Fibroblast of lung (primary cell): ENCODE data around the gene AP3D1. TPM values are rescaled to one million over a fixed set of nuclear protein-coding genes. Genes with fewer than 3 reads are reported as not detected.

Experiments used
- DNase-seq, 2 donors: peaks; one replicate each; pipeline versions ENCODE4 v3.0.0 to v3.0.0-alpha.2; 2010; ENCODE audit warnings: low read depth in 2 of 2
- H2AFZ ChIP-seq: 2 replicates; pipeline ENCODE4 v1.5.1; 2012; ENCODE audit warnings: low read length, control low read depth, inconsistent platforms
- H3K27ac ChIP-seq: 2 replicates; pipeline ENCODE4 v1.5.1; 2011; ENCODE audit warnings: low read length, control low read depth; ENCODE audit not compliant: insufficient read depth
- H3K27me3 ChIP-seq: 2 replicates; pipeline ENCODE4 v1.5.1; 2011; ENCODE audit warnings: mild to moderate bottlenecking, low read length; ENCODE audit not compliant: control insufficient read depth, insufficient read depth
- H3K36me3 ChIP-seq: 2 replicates; pipeline ENCODE4 v1.5.1; 2011; ENCODE audit warnings: low read length; ENCODE audit not compliant: control insufficient read depth, insufficient read depth
- H3K4me1 ChIP-seq: 2 replicates; pipeline ENCODE4 v1.5.1; 2011; ENCODE audit warnings: low read length; ENCODE audit not compliant: control insufficient read depth, insufficient read depth; ENCODE audit errors: extremely low read depth
- H3K4me2 ChIP-seq: 2 replicates; pipeline ENCODE4 v1.5.1; 2011; ENCODE audit warnings: low read length, control low read depth; ENCODE audit not compliant: insufficient read depth; ENCODE audit errors: extremely low read depth
- H3K4me3 ChIP-seq, 4 experiments: fragments of 200-600 bp in 1 of 4; sonication (generic) in 1 of 4; replicated peaks in 1 of 4; 2 replicates each; pipeline ENCODE4 v1.5.1; 2011 to 2016; ENCODE audit warnings: low read length in 4 of 4, low read depth in 3 of 4, mild to moderate bottlenecking in 3 of 4, control low read depth in 2 of 4, inconsistent platforms in 1 of 4, mixed read lengths in 1 of 4; ENCODE audit not compliant: insufficient read depth in 1 of 4; ENCODE audit errors: control extremely low read depth in 1 of 4
- H3K79me2 ChIP-seq: 2 replicates; pipeline ENCODE4 v1.5.1; 2012; ENCODE audit warnings: mild to moderate bottlenecking, low read length, inconsistent platforms; ENCODE audit not compliant: control insufficient read depth, insufficient read depth
- H3K9ac ChIP-seq: 2 replicates; pipeline ENCODE4 v1.5.1; 2011; ENCODE audit warnings: mild to moderate bottlenecking, low read length, control low read depth; ENCODE audit not compliant: insufficient read depth
- H3K9me3 ChIP-seq: 2 replicates; pipeline ENCODE4 v1.5.1; 2012; ENCODE audit warnings: low read depth, low read length; ENCODE audit not compliant: control insufficient read depth, insufficient read depth
- H4K20me1 ChIP-seq: 2 replicates; pipeline ENCODE4 v1.5.1; 2011; ENCODE audit warnings: low read length; ENCODE audit not compliant: control insufficient read depth, insufficient read depth; ENCODE audit errors: extremely low read depth
- CTCF ChIP-seq, 2 donors: IDR thresholded peaks in 1 of 2; conservative IDR thresholded peaks in 1 of 2; 1 replicate in 1 of 2; 2 replicates in 1 of 2; pipeline ENCODE4 v1.5.1; 2011 to 2012; ENCODE audit warnings: low read length in 2 of 2, control low read depth in 1 of 2, inconsistent platforms in 1 of 2, low read depth in 1 of 2, mild to moderate bottlenecking in 1 of 2
- EZH2 ChIP-seq: IDR thresholded peaks from 2 replicates; pipeline ENCODE4 v1.5.1; 2012; ENCODE audit warnings: low read length, control low read depth, mild to moderate bottlenecking; ENCODE audit errors: missing control alignments
- polyA plus RNA-seq, 2 donors: library from polyadenylated mRNA; depleted of rRNA in 1 of 2; stranded (reverse) in 1 of 2; unstranded in 1 of 2; fragments of >200 nt; gene quantifications; 2 replicates each; pipeline ENCODE4 v1.2.1, GENCODE V29; 2011 to 2012; ENCODE audit warnings: missing spikeins in 1 of 2
- total RNA-seq: library from RNA; depleted of rRNA; stranded (reverse); fragments of >200 nt; gene quantifications from 2 replicates; pipeline ENCODE4 v1.2.1, GENCODE V29; 2014

The AP3D1 gene
- total and polyA plus RNA-seq, 2 donors (not counting 1 experiment from before 2014, with no cell fraction given): 68.0 to 99.9 TPM

- no peak overlapping the region for H3K4me2 ChIP-seq
- no peaks in the 10 kb centered on the region for H3K27me3 ChIP-seq
- H2AFZ ChIP-seq: no peak overlapping the region
- DNase-seq: no peak
- no peak for TF ChIP-seq CTCF (conservative IDR thresholded peaks at IDR 0.05 in 1 of 2, IDR thresholded peaks at IDR 0.05 in 1 of 2; ENCODE audit: low read depth in 1 of 2, low read length in 2 of 2)
- TF ChIP-seq EZH2: no peak
- no peaks in the 10 kb centered on the region for H3K4me1 ChIP-seq
- peaks cover 49% of the 10 kb centered on the region for H3K79me2 ChIP-seq
- no peak overlapping the region for H3K4me3 ChIP-seq
- H3K27ac ChIP-seq: no peak overlapping the region
- no peak overlapping the region for H3K9ac ChIP-seq
- peaks cover 32% of the 10 kb centered on the region for H3K36me3 ChIP-seq
- H4K20me1 ChIP-seq: peaks cover 4% of the 10 kb centered on the region
- no peaks in the 10 kb centered on the region for H3K9me3 ChIP-seq
Measured at GRCh38 chr19:2136796-2137195, 14.6 kb downstream of the AP3D1 start.

GRCh38 chr19:2135474-2136402, 15.6 kb downstream of the AP3D1 start:
- Histone ChIP-seq H4K20me1 (no peaks in the 10 kb centered on the region), H3K9me3 (no peaks in the 10 kb centered on the region), H3K79me2 (peaks cover 45% of the 10 kb centered on the region), H3K4me2 (no peak overlapping the region), H3K9ac (no peak overlapping the region), H3K27ac (no peak overlapping the region), H2AFZ (no peak overlapping the region), H3K27me3 (no peaks in the 10 kb centered on the region), H3K4me3 (no peak overlapping the region), H3K4me1 (no peaks in the 10 kb centered on the region), H3K36me3 (peaks cover 36% of the 10 kb centered on the region)
- TF ChIP-seq CTCF (conservative IDR thresholded peaks at IDR 0.05 in 1 of 2, IDR thresholded peaks at IDR 0.05 in 1 of 2; ENCODE audit: low read depth in 1 of 2, low read length in 2 of 2) (no peak), EZH2 (no peak)
- no peak for DNase-seq

- Histone ChIP-seq H3K9ac (no peak overlapping the region), H3K27ac (no peak overlapping the region), H3K27me3 (no peaks in the 10 kb centered on the region), H3K36me3 (peaks cover 35% of the 10 kb centered on the region), H3K9me3 (no peaks in the 10 kb centered on the region), H3K4me1 (no peaks in the 10 kb centered on the region), H3K79me2 (peaks cover 33% of the 10 kb centered on the region), H3K4me3 (no peak overlapping the region), H3K4me2 (no peak overlapping the region), H2AFZ (no peak overlapping the region), H4K20me1 (no peaks in the 10 kb centered on the region)
- TF ChIP-seq CTCF (conservative IDR thresholded peaks at IDR 0.05 in 1 of 2, IDR thresholded peaks at IDR 0.05 in 1 of 2; ENCODE audit: low read depth in 1 of 2, low read length in 2 of 2) (no peak), EZH2 (no peak)
- DNase-seq: no peak
Measured at GRCh38 chr19:2132731-2133490, 18.5 kb downstream of the AP3D1 start.
